IPS DF 4.7 (cell line): ENCODE measurements around the gene PITX1.

Experiments used
- DNase-seq: peaks from one replicate; pipeline ENCODE4 v3.0.0-alpha.2; 2013; ENCODE audit warnings: low spot score; ENCODE audit errors: extremely low read depth

Gene PITX1

GRCh38 chr5:135029477-135030122 lies 4.4 kb downstream of the PITX1 start:
- DNase-seq = no peak

- no peak for DNase-seq
Measured at GRCh38 chr5:135028791-135029476, 5.1 kb downstream of the PITX1 start.

GRCh38 chr5:135027697-135028615 lies 6.1 kb downstream of the PITX1 start:
- DNase-seq = no peak

GRCh38 chr5:135027266-135027696 lies 6.7 kb downstream of the PITX1 start:
- DNase-seq = no peak

- DNase-seq = no peak
Measured at GRCh38 chr5:135026645-135027265, 7.3 kb downstream of the PITX1 start.

GRCh38 chr5:135025730-135026644 lies 8.0 kb downstream of the PITX1 start:
- no peak for DNase-seq

- DNase-seq = no peak
Measured at GRCh38 chr5:135024956-135025729, 8.9 kb downstream of the PITX1 start.

GRCh38 chr5:135020111-135020895 lies 13.7 kb downstream of the PITX1 start:
- DNase-seq = no peak

GRCh38 chr5:135019314-135019713 lies 14.7 kb downstream of the PITX1 start:
- no peak for DNase-seq

- no peak for DNase-seq
Measured at GRCh38 chr5:135018457-135018856, 15.6 kb downstream of the PITX1 start.

- no peak for DNase-seq
Measured at GRCh38 chr5:135016861-135017290, 17.2 kb downstream of the PITX1 start.

GRCh38 chr5:135015942-135016341 lies 18.1 kb downstream of the PITX1 start:
- no peak for DNase-seq

GRCh38 chr5:135013947-135014570 lies 20.0 kb downstream of the PITX1 start:
- no peak for DNase-seq

- DNase-seq = no peak
Measured at GRCh38 chr5:135013445-135013844, 20.6 kb downstream of the PITX1 start.

- no peak for DNase-seq
Measured at GRCh38 chr5:135012951-135013391, 21.1 kb downstream of the PITX1 start.

GRCh38 chr5:135012033-135012588 lies 21.9 kb downstream of the PITX1 start:
- no peak for DNase-seq

- DNase-seq = no peak
Measured at GRCh38 chr5:135011355-135012032, 22.5 kb downstream of the PITX1 start.
